Measurements from ENCODE around the gene SAP25. TPM values are rescaled to one million over a fixed set of nuclear protein-coding genes. Genes with fewer than 3 reads are reported as not detected.

The SAP25 gene
- not detected for total RNA-seq

DNA sequence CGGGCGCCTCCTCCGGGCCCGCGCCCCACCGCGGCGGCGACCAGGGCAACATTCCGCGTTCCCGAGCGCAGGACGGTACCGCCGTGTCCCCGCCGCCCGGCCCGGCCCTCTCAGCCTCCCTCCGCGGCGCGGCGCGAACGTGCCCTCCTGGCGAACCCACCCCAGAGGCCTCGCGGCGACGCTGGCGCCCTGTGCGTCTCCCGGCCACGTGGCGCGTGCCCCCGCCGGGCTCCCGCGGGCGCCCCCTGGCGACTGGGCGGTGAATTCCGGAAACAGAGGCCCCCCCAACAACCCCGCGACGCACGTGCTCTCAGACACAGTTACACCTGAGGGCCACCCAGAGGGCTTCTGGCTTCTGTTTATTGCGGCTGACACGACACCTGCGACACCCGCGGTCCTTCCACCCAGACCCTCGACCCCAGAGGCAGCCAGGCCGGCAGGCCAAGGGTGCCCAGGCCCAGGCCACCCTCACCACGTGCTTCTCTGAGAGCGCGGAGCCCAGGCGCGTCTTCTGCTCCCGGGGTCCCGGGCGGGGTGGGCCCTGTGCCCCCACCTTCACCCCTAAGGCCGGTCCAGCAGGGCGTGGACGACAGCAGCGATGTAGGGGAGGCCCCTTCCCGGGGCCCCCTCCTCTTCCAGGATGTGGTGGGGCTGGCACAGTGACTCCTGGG, at the start of gene SAP25:
SAP25 (minus strand) TSS at position 210 of the 671 bp plus-strand sequence; CDS start at position 52, 158 bp downstream.
- DNase-seq, result no peak

GRCh38 chr7:100621554-100621953, 47.9 kb upstream of the SAP25 start:
- DNase-seq, result no peak

DNA sequence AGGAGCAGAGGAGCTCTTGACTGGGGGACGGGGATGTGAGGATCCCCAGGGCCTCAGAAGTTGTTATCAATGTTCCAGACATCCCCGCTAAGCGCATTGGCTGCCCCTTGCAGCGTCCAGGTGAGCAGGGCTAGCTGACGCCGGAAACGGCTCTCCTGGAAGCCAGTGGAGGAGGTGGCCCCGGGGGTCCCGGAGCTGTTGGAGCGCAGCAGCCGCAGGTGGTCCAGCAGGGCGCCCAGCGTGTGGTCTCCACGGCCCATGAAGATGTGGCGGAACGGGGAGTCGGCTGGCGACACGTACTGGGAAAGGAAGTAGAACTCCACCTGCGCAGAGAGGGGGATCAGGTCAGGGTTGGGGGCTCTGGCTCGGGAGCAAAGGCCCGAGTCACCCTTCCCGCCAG, 47.1 kb upstream of the SAP25 start:
- DNase-seq, result no peak

DNA sequence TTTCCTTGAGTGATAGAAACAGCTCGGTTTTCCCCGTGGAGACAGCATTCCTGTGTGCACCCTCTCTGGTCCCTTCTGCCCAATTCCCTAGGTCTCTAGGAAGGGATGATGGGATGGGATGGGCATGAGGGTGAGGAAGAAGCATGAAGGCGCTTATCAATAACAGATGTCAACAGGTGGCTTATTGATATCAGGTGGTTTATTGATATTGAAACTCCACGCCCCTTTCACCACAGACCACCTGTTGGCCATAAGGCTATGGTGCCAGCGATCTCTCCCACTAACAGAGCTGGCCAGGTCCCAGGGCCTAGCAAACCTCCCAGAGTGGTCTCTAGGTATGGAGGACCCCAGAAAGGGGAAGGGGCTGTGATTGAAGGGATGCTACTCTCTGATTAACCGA, 46.5 kb upstream of the SAP25 start:
- DNase-seq, result no peak

DNA sequence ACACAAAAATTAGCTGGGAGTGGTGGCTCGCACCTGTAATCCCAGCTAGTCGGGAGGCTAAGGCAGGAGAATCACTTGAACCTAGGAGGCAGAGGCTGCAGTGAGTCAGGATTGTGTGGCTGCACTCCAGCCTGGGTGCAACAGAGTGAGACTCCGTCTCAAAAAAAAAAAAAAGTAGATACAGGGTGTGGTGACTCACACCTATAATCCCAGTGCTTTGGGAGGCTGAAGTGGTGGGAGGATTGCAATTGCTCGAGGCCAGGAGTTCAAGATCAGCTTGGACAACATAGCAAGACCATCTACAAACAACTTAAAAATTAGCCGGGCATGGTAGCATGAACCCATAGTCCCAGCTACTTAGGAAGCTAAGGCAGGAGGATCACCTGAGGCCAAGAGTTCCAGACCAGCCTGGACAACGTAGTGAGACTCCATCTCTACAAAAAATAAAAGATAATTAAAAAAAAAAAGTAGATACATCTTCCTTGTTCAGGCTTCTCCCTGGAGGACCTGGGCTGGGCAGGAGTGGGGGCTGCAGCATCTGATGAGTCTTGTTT, 40.7 kb upstream of the SAP25 start:
- DNase-seq, result no peak

DNA sequence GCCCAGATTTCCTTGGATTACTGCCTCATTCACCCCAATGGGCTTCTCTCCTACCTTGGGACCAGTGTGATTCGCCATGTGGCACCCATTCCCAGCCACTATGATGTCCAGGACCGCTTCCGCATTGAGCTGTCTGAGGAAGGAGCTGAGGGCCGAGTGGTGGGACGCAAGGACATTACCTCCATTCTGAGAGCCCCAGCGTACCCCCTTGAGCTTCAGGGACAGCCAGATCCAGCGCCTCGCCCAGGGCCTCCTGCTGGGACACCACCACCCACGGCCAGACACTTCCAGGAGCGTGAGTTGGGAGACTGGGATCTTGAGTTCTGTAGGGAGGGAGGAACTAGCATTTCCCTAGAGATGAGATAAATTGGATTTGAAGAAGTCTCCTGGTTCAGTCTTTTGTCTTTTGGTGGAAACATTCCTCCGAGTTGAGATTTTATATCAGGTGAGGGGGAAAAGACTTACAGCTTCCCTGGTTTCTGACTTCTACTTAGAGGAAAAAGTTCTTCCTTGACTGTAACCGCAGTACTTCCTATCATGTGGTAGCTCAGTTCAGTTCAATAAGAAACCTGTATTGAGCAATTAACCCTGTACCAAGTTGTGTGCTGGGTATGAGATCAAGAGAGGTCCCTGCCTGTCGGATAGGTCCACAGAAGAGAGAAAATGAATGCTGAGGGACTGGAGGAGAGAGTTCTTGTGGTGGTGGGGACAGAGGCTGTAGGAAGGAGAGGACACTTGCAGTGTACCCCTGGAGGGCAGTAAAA, 39.9 kb upstream of the SAP25 start:
- no peak for DNase-seq

DNA sequence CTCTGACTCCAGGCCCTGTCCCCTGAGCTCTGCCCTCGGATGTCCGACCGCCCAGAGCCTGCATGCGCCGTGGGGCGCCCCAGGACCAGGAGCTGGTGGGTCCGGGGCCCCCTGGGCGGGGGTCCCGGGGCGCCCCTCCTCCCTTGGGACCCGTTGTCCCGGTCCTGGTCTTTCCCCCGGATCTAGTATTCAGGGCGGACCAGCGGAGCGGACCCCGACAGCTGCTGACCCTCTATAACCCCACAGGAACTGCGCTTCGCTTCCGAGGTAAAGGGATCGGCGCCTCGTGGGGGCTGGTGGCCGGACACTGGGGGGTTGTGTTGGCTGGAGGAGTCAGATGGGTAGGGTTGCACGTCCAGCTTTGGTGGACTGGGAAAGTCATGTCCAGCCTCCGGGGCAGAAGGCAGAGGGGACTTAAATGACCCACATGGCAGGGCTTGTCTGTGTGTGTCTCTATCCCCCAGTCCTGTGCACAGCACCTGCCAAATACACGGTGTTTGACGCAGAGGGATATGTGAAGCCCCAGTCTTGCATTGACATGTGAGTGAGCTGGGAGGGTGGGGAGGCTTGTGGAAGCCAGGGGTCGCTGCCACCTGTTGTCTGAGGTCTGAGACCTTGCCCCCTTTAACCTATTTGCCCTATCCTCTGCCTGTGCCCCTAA, 39.2 kb upstream of the SAP25 start:
- no peak for DNase-seq

DNA sequence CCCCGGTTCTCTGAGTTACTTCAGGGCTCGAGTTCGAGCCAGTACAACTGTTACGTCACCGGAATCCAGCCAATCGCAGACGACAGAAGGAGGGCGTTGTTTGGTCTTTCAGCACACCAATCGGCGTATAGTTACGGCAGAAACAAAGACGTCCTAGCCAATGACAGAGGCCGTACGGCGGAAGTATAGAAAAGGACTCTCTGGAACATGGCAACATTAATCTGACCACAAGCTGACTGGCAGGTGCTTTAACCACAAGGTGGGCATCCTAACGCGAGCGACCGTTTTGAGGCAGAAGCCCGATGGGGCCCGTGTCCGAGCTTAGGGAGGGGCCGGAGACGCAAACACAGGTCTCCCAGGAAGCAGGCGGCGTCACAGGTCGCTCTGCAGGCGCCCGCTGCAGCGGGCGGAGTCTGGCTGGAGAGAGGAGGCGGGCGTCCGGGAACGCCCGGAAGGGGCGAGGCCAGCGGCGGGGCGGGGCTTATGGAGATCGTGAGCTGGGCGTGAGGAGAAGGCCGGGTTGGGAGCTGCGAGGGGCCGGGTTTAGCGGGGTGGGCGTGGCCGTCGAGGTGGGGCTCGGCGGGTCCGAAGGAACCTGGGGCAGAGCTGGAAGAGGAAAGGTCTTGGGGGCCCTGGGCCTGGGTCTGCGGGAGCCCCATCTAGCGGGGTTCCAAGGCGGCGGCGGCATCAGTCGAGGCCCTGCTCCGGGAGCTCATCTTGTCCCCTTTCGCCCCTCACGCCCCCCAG, 38.5 kb upstream of the SAP25 start, which contains the start of gene MOSPD3:
MOSPD3 (plus strand) TSS at position 558 of the 747 bp plus-strand sequence. CDS start 252 bp downstream, outside the sequence.
- peak; percentile 95 for DNase-seq

DNA sequence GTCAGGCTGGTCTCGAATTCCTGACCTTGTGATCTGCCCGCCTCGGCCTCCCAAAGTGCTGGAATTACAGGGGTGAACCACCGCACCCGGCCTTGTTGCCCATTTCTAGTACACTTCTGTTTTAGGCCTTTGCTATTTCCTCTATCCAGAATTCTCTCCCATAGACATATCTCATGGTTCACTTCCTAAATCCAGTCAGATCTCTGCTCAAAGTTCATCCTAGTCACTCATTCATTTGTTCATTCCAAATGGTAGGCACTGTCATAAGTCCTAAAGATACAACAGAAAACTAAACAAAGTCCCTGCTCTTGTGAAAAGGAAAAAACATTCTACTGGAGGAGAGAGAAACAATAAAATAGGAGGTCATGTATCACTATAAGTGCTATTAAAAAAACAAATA, 36.3 kb upstream of the SAP25 start:
- DNase-seq, result no peak

DNA sequence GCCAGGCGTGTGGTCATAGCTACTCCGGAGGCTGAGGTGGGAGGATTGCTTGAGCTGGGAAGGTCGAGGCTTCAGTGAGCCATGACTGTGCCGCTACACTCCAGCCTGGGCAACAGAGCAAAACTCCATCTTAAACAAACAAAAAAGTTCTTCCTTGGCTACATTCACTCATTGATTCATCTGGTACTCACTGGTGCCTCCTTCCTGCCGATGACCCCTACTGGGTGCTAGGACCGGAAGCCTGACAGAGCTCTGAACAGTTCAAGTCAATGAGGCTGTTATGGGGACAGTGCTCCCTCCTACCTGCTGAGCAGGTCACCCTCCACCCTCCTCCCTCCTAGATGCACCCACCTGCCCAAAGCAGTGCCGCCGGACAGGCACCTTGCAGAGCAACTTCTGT, 33.4 kb upstream of the SAP25 start:
- no peak for DNase-seq

DNA sequence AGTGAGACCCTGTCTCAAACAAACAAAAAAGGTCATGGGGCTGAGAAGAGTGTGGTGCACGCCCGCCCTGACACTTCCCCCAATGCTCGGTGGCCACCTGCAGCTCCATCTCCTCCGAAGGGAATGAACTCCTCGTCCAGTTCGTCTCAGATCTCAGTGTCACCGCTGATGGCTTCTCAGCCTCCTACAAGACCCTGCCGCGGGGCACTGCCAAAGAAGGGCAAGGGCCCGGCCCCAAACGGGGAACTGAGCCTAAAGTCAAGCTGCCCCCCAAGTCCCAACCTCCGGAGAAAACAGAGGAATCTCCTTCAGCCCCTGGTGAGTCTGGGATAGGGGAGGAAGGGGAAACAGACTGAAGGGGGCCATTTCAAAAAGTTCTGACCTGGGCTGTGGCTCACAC, 32.6 kb upstream of the SAP25 start:
- no peak for DNase-seq

- no peak for DNase-seq
These were observed 31.5 kb upstream of the SAP25 start for GRCh38 chr7:100604976-100605911.

- peak; percentile 62 for DNase-seq
These were observed 30.6 kb upstream of the SAP25 start for GRCh38 chr7:100604028-100604975.

- no peak for DNase-seq
These were observed 30.0 kb upstream of the SAP25 start for GRCh38 chr7:100603726-100604027.

DNA sequence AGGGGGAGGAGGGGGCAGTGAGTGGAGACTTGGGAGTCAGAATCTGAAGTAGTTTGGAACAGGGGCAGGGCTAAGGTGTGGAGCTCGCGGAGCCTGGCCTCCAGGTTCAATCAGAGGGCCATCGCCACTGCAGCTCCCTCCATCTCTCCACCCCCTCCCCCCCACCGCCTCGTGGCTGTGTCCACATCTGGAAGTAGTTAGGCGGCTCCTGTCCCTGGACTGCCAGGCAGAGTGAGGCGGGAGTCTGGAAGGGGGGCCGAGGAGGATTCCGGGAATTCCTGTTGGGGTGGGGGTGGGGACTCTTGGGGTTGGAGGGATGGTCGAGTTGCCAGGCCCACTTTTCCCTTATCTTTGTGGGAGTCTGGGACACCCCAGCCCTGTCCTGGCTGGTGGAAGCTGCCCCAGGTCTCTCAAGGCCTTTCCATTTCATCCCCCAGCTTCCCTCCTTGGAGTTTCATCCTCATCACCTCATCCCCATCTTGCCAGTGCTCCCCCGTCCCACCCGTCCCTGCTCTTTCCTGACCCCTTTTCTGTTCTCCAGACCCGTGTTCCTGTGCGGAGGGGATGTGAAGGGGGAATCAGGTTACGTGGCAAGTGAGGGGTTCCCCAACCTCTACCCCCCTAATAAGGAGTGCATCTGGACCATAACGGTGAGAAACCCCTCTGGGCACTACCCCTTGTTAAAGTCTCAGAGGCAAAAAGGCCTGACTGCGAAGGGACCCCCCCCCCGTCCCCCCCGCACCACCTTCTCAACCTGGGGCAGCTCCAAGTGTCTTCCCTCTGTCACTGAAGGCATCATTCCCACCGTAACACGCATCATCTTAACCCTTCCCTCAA, 29.4 kb upstream of the SAP25 start:
- DNase-seq, result no peak

DNA sequence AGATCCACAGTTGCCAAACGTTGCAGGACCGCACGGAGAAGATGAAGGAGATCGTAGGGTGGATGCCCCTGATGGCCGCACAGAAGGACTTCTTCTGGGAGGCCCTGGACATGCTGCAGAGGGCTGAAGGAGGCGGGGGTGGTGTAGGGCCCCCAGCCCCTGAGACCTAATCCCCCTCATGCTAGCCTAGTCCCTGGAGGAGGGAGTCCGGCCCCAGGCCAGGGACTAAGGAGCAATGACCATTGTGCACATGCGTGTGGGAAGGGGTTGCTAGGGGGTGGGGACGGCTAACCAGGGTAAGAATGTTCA, 27.0 kb upstream of the SAP25 start:
- no peak for DNase-seq

GRCh38 chr7:100599911-100600729, 26.4 kb upstream of the SAP25 start:
- no peak for DNase-seq

GRCh38 chr7:100598425-100598824, 24.7 kb upstream of the SAP25 start:
- DNase-seq, result no peak

DNA sequence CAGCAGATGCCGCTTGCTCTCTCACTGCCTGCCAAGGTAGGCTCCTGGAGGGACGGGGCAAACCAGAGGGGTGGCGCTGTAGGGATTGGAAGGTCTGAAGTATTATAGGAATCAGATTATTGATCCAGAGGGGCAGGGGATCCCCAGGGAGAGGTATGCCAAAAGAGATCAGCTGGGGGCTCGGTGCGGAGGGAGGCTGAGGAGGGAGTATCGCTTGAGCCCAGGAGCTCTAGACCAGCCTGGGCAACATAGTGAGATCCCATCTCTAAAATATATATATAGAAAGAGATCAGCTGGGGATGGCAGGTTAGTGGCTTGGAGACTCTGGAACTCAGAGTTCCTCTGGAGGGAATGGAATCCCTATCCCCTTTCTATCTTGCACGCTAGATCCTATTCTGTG, 21.5 kb upstream of the SAP25 start:
- no peak for DNase-seq

Data from effector CD4-positive, alpha-beta T cell (primary cell).